ENCODE results near the gene NRGN. TPM values are rescaled to one million over a fixed set of nuclear protein-coding genes. Genes with fewer than 3 reads are reported as not detected.

The NRGN gene
- total RNA-seq, 1 experiment from 2014 or later: 17.5 TPM

DNA sequence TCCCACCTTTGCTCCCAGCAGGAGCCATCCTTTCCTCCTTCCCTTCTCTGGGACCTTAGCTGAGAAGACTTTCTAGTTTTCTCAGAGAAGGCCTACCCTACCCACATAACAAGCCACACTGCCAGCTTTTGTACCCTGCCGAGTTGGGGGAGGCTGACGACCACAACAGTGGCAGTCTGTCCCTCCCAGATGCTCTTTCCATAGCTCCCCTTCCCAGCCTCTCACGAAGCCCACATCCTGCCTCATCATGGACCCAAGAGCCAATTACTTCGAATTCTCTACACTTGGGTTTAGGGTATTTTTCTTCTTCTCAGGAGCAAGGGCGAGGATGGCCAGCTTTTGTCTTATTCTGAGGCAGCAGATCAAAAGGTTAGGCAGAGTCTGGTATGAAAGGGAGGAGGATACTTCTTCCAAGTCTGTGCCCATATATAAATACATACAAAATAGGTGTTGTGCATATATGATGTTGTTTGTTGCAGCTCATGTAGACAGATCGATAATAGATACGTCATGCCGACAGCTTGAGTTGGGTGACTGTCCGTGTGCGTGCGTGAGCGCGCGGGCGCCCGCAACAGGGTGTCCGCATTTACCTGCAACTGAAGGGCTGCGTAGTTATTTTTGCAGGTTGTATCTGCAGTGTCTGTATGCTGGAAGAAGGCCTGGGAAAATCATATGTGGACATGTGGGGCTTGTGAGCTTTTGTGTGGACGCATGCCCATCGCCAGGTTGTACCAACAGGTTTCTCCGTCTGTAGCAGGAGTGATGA, 846 bp upstream of the NRGN start:
- no peak for DNase-seq (ENCODE audit: low read depth)

DNA sequence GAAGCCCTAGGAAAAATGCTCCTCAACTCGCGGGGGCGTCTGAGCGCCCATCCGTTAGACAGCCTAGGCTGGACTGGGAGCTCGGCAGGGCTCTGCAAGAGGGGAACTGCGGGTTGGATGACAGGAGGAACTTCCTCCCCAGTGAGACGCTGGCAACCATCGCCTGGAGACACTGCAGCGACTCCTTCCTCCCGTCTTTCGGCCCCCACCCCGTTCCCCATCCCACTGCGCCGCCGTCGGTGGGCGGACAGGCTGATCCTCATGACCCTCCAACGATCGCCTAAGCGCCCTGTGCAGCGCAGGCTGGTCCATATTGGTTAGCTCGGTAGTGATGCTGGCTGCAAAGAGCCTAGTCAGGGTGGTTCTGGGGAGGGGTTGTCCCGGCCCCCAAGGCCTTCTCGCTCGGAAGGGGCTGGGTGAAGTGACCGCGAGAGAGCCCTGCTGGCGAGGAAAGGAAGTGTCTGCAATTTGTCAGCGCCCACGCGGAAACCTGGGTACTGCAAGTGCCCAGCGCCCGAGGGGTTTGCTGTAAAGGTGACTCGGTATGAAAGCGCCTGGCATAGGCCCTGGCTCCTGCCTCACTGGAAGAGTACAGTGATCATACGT, 638 bp downstream of the NRGN start:
- peak; percentile 63 for DNase-seq (ENCODE audit: low read depth)

DNA sequence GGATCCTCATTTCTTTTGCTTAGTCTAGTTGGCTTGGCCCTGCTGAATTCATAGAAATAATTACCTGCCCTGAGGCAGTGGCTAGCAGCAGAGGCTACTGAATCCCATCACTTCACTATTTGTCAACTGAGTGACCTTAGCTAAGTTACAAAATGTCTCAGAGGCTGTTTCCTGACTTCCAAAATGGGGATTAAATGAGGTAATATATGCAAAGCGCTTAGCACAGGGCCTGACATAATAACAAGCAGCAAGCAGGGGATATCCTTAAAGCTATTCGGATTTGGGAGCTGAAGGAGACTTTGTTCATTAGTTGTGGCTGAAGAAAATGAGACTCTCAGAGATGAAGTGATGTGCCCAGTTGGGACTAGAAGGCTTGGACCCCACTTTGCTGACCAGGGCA, 2.8 kb downstream of the NRGN start:
- no peak for DNase-seq (ENCODE audit: low read depth)

DNA sequence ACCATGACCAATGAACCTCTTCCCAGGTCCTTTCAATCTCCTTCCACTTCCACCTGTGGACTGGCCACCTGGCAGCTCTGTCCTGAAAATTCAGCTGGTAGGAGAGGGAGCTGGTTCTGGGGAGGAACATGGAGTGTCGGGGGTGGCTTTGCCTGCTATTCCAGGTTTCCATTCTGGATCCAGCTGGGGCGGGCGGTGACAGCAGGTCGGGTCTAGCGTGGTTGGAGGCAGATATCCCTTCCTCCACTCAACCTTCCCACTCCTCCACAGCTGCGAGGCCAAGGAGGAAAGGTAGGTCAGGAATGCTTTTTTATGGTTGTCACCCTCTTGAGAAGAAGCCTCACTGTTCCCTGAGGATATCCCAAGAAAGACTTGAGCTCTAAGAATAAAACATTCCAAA, 3.3 kb downstream of the NRGN start:
- DNase-seq (ENCODE audit: low read depth): no peak

DNA sequence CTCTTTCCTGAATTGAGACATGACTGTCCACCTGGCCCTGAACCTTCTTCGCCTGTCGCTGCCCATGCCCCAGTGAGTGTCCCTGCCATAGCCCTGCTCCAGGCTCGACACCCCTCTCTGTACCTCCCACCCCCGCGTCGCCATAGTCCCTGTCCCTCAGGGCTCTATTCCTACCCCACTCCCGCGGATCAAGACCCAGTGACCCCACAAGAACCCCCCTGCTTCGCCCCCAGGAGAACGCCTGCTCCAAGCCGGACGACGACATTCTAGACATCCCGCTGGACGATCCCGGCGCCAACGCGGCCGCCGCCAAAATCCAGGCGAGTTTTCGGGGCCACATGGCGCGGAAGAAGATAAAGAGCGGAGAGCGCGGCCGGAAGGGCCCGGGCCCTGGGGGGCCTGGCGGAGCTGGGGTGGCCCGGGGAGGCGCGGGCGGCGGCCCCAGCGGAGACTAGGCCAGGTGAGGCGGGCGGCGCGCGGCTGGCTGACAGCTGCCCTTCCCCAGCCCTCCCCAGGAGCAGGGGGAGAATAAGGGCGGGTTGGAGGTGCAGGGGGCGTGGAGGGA, 5.6 kb downstream of the NRGN start:
- no peak for DNase-seq (ENCODE audit: low read depth)

GRCh38 chr11:124745835-124746620, 6.3 kb downstream of the NRGN start:
- DNase-seq (ENCODE audit: low read depth): no peak

- DNase-seq (ENCODE audit: low read depth): no peak
Measured at GRCh38 chr11:124746621-124747243, 7.0 kb downstream of the NRGN start.

- DNase-seq (ENCODE audit: low read depth): no peak
Measured at GRCh38 chr11:124747406-124748099, 7.8 kb downstream of the NRGN start.

- DNase-seq (ENCODE audit: low read depth): no peak
Measured at GRCh38 chr11:124748100-124748418, 8.3 kb downstream of the NRGN start.

DNA sequence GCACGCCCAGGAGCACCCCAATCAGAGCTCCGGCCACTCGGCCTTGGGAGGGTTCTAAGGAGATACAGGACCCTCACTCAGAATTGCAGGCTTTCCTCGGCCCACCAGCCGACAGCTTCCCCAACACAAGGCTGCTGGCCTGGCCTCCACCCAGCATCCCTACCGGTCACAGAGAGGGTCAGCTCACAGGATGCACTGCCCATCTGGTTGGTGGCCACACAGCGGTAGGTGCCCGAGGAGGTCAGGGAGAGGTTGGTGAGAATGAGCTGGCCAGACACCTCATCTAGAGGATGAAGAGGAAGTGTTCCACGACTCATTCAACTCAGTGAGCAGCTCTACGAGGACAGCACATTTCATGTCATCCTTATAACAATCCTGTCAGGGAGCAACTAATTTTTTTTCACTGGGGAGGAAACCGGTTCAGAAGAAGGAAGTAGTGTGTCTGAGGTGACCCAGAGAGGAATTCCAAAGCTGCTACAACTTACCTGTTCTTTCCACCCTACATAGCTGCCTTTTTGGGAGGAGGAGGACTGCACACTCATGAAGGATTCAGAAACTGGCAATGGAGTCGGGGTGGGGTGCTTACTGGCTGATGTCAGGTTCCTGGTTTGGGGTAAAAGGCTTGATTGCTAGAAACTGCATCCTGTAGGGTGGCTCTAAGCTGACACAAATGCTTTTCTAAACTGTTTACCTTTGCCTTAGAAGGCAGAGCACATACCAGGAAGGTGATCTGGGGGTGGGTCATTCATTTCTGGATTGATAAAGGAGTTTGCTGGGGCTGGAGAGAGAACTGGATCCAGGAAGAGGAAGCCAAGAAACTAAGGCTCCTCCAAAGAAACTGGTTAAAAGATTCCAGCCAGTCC, 9.0 kb downstream of the NRGN start:
- DNase-seq (ENCODE audit: low read depth): peak; percentile 77

DNA sequence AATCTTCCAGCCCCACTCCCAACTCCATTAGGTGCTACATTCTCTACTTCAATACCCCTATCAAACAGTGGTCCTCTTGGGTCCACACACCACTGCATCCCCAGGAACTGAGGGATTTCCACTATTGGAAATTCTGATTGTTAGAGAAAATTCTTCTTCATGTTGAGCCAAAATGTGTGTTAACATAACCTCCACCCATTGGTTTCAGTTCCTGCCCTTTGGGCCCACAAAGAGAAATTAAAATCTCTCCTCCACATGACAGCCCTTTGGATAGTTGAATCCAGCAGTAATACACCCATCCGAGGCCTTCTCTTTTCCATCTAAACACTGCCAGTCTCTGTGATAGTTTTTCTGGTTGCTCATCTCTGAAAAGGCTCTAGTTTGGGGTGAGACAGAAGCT, 10.2 kb downstream of the NRGN start:
- DNase-seq (ENCODE audit: low read depth): no peak

DNA sequence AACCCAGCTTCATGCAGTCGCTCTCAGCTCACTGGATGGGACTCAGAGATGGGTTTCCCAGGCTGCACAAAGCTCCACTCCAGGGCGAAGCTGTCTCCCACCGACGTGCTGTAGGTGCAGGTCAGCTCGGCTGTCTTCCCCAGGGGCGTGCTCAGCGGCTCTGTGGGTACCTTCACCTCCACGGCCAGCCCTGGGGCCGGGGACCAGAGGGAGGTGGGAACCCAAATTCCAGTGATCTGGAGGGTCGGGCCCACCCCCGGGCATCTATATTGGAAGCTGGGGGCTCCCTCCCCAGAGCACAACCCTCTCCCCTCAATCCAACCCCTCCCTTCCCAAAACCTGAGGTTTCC, 11.6 kb downstream of the NRGN start:
- no peak for DNase-seq (ENCODE audit: low read depth)

DNA sequence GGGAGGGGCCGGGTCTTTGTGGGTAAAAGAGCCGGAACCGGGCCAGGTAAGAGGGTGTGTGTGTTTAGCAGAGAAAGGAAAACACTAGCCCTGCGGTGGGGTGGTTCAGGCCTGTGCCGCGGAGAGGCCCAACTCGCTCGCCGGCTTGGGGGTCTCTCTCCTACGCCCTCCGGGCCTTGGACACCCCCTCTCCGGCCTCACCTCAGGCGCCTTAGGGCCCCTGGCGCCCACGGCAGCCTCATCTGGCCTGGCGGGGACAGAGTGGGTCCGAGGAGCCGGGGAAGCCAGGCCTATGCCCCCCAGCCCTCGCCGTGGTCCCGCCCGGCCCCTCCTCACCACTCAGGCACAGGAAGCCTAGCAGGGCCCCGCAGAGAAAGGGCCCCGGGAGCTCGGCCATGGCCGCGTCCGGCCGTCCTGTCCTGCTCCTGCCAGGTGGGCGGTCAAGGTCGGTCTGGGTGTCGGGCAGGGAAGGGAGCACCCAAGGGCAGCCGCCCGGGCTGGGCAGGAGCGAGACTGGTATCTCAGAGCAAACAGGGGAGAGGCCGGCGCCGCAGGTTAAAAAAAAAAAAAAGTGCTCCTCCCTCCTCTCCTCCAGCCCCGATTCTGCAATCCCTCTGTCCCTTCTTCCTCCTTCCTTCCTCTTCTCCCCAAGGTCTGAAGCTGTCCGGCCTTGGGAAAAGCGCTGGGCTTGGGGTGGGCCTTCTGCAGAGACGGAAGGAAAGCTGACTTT, 12.2 kb downstream of the NRGN start, which contains the start of gene VSIG2:
Gene VSIG2, minus strand, starts transcription at position 515 of the 730 bp plus-strand sequence. Its CDS starts 118 bp downstream, at position 397.
- no peak for DNase-seq (ENCODE audit: low read depth)

DNA sequence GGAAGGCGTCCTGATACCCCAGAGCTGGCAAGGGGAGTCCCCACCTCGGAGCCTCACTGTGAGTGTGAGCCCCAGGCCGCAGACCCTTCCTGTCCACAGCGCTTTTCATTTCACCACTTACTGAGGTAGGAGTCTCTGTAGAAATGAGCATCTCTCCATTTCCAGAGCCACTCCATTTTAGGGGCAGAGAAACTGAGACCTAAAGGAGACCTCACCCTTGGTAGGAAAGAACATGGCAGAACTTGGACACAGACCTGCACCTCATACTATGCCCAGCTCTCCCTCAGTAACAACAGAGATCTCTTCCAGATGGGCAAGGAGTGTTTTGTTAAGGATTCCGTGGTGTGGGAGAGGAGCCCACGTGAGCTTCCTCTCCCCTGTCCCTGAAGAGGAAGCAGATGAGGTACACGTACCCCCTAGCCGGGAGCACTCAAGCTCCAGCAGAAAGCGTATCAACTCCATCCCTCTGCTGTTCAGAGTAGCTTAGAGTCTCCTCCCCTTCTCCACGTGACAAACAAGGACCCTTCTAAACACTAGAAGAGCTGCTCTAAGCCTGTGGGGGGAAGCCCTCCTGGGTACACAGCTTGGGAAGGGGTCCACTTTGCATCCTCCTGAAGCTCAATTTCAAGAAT, 12.8 kb downstream of the NRGN start:
- no peak for DNase-seq (ENCODE audit: low read depth)

DNA sequence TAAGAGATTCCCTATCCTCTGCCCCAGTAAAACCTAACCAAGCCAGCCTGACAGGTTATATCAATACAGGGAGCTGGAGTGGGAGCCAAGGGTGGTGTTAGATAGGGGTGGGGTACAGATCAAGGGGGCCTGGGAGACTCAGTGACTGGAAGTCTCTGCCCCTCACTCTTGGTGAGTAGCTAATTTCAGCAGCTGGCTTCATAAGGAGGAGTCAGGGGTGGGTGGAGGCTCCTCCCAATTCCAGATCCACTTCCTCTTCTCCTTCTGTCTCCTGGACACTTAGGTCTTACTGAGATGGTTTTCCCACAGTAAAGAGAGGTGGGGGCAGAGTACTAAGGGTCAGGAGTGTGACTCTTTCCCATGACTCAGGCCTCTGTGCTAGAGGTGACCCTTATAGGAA, 13.5 kb downstream of the NRGN start:
- DNase-seq (ENCODE audit: low read depth): no peak

GRCh38 chr11:124753624-124754023, 13.9 kb downstream of the NRGN start:
- DNase-seq (ENCODE audit: low read depth): no peak

GRCh38 chr11:124754309-124754708, 14.6 kb downstream of the NRGN start:
- peak; percentile 73 for DNase-seq (ENCODE audit: low read depth)

GRCh38 chr11:124754710-124755109, 15.0 kb downstream of the NRGN start:
- no peak for DNase-seq (ENCODE audit: low read depth)

Measured in HT1080 (cell line).